Activated CD8-positive, alpha-beta memory T cell treated with anti-CD3 and anti-CD28 coated beads, Interleukin-2, amount 50 U/mL, for 4 hours (primary cell): ENCODE data around the gene SLC6A8.
"Not testable (repeated sequence)": the region's sequence is repeated elsewhere in the genome, so short reads cannot be mapped to it uniquely, and the experiment has no call there.

ENCODE experiments used
- DNase-seq: peaks from one replicate; pipeline ENCODE4 v3.0.0-alpha.2; 2020

Gene SLC6A8

DNA sequence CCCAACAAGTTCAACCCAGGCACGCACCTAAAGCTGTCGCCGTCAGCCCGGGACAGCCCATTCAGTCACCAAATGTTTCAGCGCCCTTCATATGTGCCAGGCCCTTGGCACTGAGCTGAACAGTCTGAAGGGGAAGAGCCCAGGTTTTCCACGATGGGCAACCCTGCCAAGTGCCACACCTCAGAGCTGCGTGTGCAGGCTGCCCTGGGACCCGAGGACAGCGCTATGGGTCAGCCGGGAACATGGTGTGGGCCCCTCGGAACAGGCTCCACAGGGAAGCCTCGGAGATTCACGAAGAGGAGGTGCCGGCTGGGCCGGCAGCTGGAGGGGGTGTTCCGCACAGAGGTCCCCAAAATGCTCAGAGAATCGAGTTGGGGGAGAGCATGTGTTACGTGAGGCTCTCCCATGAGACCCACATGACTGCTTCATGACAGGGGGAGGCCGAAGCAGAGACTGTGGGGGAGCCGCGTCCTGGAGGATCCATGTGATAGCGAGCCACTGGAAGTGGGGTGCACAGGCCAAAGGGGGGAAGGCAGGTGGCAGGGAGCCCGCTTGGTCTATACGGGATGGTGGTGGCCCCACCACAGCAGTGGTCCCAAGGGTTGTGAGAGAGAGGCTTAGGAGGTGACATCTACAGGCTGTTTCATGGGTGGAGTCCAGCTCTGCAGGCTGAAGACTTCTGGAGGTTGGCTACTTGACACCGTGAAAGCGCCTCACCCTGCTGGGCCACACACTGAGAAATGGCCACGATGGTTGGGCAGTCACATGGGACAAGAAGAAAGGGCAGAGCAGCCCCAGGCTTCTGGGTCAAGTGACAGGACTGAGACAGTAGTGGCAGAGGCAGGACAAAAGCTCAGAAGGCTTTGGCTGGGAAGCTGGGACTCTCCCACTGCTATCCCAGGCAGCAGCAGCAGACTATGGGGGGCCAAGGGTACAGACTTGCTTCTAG, 22.3 kb downstream of the SLC6A8 start:
- no peak for DNase-seq

DNA sequence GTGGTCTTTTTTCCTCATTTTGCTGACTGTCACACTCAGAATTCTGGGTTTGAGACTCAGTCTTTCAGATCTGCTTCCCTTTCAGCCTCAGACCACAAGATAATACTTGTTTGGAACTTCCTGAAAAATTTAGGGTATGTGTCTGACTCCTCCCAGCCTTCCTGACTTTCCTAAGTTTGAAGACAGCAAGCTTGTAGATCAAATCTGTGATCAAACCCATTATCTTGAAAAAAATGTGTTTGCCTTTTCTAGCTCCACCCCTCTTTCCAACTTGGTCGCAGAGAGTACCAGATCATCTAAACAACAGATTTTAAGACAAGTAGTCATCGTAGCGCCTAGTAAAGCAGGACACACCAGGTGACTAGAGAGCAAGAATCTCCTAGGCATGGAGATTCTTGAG, 26.5 kb downstream of the SLC6A8 start:
- DNase-seq = no peak

GRCh38 chrX:153717445-153717844, 29.7 kb downstream of the SLC6A8 start:
- no peak for DNase-seq

- no peak for DNase-seq
These were observed 31.5 kb downstream of the SLC6A8 start for GRCh38 chrX:153719238-153719637.

DNA sequence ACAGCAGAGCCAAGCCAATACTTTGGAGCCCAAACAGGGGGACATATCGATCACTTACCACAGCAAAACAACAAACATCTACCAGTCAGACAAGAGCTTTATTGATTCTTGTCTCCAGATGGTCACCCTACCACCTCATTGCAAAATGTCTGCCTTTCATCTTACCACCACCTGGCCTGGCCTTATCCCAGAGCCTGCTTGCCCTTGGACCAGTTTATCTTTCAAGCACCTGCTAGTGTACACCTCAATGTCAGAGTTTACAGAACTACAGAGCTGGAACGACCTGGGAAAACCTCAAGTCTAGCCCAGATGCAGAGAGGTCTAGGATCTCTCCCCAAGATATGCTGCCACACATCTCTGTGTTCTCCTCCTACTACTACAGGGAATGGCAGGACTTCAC, 32.0 kb downstream of the SLC6A8 start:
- DNase-seq = no peak

DNA sequence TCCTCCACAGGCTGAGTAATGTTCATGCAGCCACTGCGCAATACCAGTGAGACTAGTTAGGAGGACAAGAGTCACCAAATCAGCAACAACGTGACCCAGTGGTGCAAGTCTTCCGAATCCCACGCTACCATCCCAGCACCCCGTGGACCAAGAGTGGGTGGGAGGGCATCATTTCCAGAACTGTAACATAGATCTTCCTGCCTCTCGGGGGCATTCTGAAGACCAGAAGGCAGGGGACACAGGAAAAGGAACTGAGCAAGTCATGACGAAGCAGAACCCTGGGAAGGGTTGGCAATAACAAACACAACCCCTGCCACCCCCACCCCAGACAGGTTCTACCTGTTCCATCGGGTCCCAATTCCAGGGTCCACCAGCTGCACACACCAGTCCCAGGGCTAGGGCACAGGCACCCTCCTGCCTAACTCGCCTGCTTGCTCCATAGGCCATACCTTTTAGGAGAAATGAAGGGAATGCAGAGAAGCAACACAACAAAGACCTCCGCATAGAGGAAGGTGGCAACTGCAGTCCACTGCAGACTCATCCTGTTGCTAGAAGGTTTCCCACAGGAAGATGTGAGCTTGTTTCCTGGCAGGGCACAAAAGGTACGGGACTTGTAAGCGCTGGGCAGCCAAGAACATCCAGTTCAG, 35.1 kb downstream of the SLC6A8 start:
- DNase-seq = no peak

DNA sequence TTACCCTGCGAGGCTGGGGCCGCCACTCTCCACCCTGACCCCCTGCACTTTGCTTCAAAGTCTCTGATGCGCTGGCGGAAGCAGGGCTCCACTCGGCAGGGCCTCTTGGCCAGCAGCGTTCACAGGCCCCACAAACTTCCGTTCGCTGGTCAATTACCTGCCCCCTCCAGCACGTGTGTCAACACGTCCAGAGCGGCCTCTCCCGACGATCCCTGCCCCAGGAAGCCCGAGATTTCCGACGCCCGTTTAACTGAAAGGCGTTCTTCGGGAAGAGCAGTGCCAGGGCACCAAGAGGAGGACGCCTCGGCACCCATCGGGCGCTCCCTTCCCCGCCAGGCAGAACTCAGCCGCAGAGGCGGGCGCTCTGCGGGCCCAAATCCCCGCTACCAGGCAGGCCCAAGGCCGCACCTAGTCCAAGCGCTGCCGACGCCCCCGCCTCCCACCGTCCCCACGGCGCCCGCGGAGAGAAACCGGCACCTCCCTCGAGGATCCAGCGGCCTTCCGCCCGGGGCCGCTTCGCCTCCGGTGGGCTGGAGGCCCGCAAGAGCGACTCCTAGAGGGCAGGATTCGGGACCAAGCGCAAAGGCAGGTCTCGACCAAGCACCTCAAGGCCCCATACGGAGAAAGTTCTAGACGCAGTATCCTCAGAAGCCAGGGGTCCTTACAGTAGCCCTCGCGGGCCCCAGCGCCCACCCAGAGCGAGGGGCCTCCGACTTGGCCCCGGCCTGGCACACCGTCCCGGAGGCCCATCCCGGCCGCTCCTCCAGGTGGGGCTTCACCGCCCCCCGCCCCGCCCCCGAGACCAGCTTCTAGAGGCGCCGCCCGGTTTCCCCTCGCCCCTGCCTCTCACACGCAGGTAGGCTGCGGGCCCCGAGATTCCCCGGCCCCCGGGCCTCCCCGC, 35.9 kb downstream of the SLC6A8 start:
- DNase-seq = peak; percentile 47

DNA sequence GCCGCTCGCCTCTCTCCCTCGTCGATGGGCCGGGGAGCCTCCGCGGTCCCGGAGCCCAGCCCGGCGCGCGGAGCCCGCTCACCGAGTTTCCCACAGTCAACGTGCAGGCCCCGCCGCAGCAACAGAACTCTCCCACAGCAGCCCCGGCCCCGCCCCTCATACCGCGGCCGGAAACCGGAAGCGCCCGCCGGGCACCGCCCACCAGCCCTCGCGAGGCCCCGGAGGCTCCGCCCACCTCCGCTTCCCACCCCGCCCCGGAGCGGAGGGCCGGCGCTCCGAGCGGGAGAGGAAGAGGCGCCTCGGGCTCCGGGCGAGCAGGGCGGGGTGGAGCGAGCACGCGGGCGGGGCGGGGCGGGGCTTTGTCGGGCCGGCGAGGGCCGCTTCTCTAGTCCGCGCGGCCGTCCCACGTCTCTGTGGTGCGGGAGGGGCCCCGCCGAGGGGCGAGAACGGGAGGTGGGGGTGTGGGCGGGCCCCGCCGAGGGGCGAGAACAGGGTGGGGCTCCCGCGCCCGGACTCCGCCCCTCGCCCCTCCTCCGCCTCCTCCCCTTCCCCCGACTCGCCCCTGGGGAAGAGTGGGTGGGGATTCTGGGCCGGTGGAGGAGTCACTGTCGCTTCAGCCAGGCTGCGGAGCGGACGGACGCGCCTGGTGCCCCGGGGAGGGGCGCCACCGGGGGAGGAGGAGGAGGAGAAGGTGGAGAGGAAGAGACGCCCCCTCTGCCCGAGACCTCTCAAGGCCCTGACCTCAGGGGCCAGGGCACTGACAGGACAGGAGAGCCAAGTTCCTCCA, 36.7 kb downstream of the SLC6A8 start, which contains the start of the genes ABCD1 and BCAP31:
ABCD1 (plus strand) TSS at position 605 of the 787 bp plus-strand sequence. CDS start 411 bp downstream, outside the sequence.
BCAP31 (minus strand) TSS at position 136 of the 787 bp plus-strand sequence. CDS start 1,143 bp downstream, outside the sequence.
- peak; percentile 87 for DNase-seq

DNA sequence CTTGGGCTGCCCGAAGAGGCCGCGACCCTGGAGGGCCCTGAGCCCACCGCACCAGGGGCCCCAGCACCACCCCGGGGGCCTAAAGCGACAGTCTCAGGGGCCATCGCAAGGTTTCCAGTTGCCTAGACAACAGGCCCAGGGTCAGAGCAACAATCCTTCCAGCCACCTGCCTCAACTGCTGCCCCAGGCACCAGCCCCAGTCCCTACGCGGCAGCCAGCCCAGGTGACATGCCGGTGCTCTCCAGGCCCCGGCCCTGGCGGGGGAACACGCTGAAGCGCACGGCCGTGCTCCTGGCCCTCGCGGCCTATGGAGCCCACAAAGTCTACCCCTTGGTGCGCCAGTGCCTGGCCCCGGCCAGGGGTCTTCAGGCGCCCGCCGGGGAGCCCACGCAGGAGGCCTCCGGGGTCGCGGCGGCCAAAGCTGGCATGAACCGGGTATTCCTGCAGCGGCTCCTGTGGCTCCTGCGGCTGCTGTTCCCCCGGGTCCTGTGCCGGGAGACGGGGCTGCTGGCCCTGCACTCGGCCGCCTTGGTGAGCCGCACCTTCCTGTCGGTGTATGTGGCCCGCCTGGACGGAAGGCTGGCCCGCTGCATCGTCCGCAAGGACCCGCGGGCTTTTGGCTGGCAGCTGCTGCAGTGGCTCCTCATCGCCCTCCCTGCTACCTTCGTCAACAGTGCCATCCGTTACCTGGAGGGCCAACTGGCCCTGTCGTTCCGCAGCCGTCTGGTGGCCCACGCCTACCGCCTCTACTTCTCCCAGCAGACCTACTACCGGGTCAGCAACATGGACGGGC, 37.5 kb downstream of the SLC6A8 start:
- DNase-seq = no peak

- no peak for DNase-seq
These were observed 38.1 kb downstream of the SLC6A8 start for GRCh38 chrX:153725832-153726285.

GRCh38 chrX:153726286-153727122, 38.8 kb downstream of the SLC6A8 start:
- no peak for DNase-seq

DNA sequence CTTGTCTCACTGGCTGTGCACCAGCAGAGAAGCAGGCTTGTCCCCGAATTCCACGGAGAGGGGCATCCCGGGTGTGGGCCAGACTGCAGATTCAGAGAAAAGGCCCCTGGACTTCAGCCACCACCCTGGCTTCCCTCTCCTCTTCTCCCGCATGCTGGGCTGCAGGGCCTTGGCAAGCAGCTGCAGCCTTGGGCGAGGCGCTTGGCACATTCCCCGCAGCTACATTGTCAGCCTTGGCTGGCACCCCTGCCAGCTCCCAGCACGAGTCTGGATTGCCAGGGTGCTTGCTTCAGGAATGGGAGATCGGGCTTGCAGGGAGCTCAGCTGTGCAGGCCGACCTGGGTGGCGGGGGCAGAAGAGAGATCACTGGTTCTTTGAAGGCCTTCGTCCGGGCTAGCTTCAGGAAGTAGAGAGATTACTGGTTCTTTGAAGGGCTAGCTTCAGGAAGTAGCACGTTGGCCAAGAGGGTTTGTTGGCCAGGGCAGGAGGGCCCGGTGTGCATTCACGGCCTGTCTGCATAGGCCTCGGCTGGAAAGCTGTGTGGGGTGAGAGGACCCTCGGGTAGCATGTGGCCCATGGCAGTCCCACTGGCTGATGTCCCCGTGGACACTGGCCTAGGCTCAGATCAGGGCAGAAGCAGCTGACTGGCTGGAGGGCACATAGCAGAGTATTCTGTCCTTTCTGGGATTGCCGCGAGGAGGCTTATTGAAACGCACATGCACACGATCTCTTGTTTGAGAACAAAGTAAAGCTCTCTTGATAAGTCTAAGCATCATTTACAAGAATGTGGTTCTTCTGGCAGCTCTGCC, 39.6 kb downstream of the SLC6A8 start:
- no peak for DNase-seq

DNA sequence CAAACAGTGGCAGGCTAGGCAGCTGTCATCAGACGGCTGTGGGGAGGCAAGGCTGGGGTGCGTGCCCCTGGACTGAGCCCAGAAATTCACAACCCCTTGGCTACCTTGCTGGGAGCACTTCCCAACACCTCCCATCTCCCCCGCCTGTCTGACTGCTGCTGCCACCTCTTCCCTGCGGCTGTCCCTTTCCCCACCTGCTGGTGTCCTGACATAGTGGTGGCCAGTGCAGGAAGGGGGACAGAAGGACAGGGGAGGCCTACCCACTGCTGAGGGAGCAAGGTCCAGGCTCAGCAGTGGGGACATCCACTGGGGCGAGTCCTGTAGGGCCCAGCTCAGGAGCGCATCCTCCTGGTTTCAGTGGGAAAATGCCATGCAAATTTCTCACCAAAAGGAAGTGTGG, 40.4 kb downstream of the SLC6A8 start:
- DNase-seq = no peak

DNA sequence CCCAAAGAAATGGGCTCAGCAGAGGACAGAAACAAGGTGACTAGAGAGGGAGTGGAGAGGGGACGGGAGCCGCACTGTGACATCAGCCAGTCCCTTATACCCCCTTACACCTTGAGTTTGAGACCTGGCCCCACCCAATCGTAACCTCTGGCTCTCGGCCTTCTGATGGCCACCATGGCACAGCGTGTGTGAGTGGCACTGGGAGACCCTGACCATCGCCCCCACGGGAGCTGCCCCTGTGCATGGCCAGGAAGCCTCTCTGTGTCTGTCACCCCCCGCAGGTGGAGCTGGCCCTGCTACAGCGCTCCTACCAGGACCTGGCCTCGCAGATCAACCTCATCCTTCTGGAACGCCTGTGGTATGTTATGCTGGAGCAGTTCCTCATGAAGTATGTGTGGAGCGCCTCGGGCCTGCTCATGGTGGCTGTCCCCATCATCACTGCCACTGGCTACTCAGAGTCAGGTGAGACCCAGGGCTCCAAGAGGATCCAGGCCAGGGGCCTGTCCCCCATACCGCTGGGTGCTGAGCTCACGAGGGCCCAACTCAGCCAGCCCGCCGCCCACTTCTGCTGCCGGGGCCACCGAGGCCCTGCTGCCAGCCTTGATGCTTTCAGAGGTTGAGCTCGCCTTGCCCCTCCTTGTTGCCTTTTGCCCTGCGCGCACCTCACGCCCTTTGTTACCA, 41.4 kb downstream of the SLC6A8 start:
- no peak for DNase-seq

GRCh38 chrX:153730115-153730514, 42.4 kb downstream of the SLC6A8 start:
- DNase-seq = not testable (repeated sequence)

- no peak for DNase-seq
These were observed 43.6 kb downstream of the SLC6A8 start for GRCh38 chrX:153731117-153731844.

DNA sequence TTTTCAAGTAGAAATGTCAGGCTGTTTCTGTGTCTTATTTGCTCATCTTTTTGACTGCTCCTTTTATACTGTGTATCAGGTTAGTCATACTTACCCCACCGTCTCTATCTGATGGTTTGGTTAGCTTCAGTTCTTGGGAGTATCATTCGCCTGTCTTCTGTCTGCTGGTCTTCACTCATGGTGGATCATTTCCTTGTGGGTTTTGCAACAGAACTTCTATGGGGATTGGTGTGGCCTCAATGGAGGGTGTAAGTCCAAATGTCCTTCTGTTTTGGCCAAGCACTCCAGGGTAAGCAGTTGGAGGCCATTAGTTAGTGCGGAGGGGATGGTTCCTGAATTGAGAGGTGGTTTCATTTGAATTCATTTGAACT, 44.1 kb downstream of the SLC6A8 start:
- no peak for DNase-seq

- no peak for DNase-seq
These were observed 44.7 kb downstream of the SLC6A8 start for GRCh38 chrX:153732401-153732800.
